HG03196 (cell line): ENCODE measurements around the gene UTS2R.

Source experiments
- ATAC-seq: cut with Tn5 transposase; IDR thresholded peaks from one replicate; pipeline ENCODE4 v1.9.1; 2021; ENCODE audit not compliant: unreplicated experiment

UTS2R gene

DNA sequence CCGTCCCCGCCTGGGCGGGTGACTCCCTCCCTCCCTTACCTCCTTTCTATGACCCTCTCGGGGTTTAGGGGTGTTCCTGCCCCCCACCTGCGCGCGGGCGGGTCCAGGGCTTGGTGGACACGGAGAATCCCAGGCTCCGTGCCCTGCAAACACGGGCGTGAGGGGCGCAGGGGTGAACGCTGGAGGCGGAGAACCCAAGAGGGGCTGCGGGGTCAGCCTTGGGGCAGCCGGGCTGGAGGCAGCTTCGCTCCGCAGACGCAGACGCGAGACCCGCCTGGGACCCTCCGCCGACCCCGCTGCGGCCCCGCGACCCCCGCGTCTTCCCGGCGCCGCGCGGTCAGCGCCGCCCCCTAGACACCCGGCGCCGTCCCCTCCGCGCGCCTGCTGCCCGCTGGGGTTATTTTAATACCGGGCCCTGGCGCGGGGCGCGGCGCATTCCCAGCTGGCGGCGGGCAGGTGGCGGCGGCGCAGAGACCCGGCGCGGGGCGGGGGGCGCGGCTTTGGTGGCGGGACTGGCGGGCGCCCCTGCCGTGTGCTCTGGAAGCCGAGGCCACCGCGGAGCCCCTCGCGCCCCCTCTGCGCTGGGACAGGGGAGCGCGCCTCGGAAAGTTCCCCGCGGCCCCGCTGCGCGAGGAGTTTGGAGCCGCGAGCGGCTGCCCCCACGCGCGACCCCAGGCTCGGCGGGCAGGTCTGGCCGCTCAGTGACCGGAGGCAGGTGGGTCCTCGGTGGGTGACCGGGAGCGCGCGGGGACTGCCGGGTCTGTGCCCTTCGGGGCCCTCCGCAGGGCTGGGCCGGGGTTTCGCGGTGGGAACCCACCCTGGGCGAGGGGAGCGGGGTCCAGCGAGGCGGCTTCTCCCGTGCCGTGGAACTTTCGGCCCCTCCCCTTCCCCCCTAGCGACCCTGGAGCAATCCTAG lies at the start of gene UTS2R:
Gene UTS2R (plus strand): TSS at position 433 of the 916 bp plus-strand sequence. CDS start 2,560 bp downstream, outside the sequence.
- no peak for ATAC-seq

DNA sequence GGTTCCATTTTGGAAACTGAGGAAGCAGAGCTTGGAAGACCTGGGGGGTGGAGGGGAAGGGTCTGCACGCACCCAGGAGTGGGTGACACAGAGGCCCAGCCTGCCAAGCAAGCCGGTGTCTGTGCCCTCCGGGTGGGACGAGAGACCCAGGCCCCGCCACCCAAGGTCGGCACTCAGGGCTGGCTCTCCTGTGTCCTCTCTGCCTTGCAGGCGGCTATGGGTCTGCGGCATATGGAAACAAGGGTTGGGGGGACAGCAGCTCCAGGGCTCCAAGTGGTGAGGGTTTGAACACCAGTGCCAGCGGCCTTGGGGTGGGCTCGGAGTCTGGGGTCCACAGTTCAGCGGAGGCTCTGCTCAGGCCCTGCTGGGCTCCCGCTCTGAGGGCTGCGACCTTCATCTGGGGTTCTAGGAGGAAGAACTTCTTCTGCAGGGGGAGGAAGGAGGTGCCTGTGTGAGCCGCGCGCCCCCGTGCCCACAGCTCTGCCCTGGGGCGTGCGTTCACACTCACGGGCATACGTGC lies 49.6 kb upstream of the UTS2R start:
- ATAC-seq, result no peak

DNA sequence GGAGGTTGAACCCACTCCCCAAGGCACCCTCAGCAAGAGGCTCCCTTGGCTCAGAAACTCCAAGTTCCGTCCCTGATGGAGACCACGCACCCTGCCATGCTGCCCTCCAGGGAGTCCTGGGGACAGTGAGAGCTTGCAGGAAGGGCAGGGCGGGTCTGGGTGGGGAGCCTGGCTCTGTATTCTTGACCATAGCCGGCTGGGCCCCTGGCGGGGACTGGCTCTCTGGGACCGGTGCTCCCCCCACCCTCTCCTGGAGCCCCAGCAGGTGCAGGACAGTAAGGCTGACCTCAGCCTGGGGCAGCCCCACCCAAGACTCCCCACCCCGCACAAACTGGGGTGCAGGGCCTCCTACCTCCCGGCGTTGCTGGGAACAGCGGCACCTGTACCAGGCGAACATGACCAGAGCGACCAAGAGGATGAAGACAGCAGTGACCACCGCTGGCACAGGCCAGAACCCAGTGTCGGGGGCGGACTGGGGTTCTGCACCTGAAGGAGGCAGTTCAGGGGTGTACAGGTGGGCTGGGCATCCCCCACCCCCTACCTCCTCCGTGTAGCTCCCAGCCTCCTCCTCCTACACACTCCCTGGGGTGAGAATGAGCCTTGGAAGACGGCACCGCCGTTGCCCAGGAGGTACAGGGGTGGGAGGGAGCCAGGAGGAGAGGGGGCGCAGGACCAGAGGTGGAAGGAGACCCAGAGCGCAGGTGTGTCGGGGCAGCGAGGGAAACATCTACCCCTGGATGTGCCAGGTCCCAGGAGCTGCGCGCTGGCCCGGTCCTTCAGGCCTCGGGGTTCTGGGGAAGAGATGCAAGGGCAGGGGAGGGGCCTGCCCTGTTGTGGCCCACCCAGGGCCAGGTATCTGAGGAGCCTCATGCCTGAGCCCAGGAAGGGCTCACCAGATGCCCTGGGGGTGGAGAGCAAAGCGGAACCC lies 48.8 kb upstream of the UTS2R start:
- ATAC-seq, result no peak

DNA sequence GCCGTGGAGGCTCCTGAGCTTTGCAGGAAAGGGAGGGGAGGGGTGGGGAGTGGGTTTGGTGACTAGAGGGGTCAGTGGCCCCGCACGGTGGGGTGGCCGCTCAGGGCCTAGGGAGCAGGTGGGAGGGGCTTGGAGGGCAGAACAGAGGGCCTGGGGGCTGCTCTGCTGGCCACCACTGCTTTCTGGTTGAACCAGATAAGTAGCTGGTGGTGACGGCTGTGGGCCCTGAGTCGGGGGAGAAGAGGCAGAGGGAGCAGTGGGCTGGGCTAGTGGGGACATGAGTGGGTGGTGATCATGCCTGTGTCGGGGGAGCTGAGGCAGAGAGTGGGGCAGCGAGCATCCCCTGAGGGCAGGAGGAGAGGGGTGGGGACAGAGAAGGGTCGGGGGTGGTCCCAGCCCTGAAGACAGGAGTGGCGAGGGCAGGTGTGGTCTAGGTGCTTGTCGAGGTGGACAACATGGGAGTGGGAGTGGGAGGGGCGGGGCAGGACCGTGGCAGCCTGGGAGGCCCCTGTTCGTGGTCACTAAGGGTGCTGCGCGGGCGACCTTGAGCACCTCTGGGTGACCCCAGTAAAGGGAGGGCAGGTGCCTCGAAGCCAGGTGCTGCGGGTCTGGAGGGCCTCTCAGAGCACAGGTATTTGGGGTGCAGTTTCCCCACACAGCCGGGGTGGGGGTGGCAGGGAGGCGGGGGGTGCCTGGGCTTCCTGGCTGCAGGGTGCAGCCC lies 47.9 kb upstream of the UTS2R start:
- no peak for ATAC-seq

DNA sequence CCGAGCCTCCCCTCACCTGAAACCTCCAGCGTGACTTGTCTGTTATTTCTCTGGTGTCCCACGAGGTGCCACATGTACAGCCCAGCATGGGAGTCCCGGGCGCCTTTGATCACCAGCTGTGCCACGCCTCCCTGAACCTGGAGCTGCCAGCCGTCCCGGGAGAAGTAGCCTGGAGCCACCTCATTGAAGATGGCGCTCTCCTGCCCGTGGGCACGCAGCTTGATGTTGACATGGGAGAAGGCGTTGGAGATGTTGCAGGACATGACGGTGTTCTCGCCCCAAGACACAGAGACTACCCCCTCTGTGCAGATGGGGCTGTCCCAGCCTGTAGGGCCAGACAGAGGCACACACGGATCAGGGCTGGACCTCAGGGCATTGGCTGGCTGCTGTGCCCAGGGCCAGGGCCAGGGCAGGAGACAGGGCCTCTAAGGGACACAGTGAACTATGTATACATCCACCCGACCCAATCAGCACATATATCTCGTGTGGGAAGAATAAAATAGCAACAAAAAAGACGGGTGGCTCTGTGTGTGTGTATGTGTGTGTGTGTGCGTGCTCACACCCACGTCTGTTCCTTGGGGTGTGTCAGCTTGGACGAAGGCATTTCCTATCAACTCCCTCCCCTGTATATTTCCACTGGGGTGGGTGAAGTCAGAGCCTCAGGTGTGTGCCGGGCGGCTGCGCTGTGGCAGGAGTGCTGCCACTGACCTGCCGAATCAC lies 46.8 kb upstream of the UTS2R start:
- no peak for ATAC-seq

DNA sequence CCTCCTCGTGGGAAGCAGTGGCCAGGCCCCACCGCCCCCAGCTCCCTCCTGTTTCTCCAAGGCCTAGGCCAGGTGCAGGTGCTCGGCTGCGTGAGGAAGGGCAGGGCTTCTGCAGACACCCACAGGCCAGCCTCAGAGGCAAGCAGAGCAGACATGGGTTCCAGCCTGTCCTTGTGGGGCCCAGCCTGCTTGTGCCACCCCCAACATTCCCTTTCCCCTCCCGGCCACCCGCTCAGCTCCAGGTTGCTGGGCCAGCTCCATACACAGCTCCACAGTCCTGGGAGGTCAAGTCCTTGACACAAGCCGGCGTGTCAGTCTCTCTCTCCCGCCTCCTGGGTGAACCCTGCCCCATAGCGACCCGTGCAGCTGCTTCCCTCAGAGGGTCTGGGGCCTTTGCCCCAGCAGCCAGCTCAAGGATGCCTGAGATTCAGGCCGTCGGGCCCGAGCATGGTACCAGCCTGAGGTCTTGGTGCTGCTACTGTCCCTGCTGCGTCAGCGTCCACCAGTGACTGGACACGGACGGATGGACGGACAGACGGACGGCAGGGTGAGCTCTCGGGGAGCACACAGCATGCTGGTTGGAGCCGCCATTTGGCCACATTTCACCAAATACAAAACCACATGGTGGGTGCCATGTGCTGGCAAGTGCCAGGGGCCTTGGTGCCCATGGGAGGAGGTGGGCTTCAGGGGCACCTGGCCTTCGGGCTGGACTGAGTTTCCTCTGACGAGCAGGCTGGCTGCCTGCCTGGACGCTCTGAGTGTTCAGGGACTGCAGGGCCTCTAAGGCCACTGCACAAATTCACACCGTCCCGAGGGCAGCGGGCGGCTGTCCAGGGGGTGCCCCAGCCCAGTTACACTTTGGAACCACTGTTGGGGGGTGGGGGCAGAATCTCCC lies 46.0 kb upstream of the UTS2R start:
- ATAC-seq, result no peak

DNA sequence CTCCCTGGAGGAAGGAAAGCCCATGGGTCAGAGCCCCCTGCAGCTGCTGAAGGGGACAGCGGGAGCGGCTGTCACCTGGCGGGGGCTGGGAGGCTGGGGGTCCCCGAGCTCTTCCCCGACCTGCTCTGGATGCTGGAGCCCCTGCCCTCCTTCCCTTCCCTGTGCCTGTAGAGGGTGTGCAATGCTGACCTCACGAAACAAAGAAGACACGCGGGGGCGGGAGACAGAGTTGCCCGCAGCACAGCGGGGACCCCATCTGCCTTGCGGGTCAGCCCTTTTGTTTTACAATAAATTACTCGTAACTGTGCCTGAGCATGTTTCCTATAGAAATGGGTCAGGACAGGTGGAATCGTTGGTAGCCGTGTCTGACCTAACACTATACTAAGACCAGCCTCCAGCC lies 44.3 kb upstream of the UTS2R start:
- ATAC-seq, result no peak

DNA sequence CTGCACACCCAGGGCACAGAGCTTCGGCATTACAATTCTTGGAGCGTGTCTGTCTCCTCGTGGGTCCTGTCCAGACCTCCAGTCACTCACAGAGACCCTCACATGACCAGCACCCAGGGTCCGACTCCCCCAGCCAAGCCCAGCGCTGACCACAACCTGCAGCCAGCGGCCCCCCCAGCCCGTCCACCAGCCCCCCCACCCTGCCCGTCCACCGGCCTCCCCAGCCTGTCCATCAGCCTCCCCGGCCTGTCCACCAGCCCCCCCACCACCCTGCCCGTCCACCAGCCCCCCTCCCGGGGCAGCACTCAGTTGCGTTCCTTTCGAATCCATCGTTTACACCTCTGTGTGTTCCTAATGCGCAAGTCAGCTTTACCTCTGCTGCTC lies 43.8 kb upstream of the UTS2R start:
- ATAC-seq, result no peak

DNA sequence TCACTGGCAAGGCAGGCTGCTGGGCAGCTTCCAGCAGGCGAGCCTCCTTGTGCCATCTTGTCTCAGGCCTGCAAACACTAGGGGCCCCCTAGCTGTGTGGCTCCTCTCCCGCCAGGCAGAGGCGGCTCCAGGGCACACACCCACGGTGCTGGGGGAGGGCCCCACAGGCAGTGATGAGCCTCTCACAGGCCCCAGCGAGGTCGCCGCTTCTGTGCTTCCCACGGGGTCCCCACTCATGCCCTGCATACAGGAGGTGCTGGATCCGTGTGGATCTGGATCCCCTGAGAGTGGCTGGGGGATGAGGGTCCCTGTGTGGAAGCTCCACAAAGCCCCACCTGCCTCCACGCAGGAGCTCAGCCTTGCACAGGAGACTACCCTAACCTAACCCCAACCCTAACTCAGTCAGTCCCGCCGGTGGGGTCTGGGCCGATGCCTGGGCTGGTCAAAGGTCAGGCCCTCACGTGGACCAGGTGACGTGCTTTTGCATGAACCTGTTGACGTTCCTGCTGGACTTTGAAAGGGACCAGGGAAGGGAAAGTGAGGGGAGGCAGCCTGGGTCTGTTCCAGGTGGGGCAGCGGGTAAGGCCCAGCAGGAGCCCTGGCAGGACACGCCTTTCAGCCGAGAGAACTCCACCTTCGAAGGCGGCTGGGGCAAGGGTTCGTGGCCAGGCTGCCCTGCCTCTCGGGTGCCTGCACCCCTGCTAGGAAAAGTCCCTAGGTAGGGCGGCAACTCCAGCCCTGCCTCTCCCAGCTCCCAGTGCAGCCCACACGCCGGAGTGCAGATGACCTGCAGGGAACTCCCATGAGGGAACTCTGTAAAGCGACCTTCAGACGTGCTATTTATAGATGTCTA lies 43.2 kb upstream of the UTS2R start:
- ATAC-seq, result no peak

DNA sequence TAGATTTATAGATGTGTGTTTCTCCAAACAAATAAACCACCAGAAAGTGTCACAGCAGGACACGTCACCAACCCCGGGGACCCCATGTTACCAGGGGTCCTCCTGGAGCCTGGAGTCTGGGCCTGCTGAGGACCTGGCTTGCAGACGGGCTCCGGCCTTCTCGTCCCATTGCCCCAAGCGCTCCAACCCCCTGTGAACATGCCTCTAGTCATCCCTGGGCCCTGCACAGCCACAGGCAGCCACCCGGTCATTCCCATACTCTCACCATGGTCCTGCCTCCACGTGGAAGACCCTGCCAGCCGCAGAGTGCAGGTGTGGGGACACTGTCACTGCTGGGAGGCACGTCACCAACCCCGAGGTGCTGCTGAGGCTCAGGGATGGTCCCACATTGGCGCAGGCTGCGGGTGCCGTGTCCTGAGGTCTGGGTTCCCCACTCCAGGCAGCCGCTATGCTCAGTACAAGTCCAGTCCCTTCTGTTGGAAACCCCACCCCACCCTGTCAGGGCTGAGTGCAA lies 42.5 kb upstream of the UTS2R start:
- no peak for ATAC-seq

DNA sequence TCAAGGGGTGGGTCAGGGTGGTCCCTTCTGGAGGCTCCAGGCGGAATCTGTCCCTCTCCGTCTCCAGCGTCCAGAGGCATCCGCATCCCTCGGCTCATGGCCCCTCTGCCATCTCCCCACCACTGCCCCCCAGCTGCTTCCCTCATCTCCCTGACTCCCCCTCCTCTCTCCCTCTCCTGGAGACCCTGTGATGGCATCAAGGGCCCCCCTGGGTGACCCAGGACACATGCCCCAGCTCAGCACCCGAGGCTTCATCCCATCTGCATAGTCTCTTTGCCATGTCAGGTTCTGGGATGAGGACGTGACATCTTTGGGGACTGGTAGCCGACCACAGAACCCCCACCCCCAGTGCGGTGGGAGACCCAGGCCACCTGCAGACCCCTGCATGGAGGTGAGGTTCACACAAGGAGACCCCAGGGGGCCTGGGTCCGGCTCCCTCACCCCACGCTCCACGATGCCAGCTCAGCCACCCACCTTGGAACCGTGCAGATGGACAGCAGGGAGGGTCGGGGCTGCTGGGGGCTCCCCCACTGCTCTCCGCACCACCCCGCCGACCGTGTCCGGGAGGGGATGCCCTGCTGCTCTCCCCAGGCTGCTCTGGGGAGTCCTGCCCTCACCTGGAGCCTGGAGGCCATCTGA lies 41.8 kb upstream of the UTS2R start:
- ATAC-seq, result no peak

DNA sequence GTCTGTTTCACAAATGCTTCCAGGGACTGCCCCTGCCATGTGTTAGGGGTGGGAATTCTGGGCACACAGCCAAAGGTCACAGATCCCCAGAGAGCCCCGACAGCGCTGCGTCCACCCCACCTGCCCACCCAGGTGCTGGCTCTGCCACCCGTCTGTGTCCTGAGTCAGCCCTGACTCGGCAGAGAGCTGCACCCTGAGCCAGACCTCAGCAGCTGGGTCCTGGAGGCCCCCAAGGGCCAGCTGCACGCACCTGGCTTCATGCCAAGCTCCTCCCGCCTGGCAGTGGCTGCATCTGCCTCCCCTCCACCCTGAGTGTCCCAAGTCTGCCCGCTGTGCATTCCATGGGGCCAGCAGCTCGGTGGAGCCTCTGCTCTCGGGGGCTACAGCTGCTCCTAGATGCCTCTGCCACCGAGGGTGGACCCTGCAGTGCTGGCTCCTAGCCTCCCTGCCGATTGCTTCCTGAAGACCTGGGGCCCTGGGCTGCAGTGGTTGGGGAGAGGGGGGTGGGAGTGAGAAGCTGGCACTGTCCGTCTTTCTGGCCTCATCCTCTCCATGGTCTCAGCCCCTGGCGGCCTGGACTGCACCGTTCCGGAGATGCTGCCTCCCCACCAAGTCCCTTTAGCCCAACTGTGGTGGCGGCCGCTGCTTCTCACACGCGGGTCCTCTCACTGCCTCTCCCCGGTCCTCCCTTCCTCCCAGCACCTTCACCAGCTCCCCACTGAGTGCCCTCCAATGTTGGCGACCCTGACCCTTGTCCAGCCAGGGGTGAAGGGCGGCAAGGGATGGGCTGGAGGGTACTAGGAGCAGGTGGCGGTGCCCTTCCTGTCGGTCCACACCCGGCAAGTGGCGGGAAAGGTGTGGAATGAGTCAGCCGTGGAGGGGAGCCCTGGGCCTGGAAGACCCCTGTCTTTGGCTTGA lies 41.0 kb upstream of the UTS2R start:
- ATAC-seq, result no peak

DNA sequence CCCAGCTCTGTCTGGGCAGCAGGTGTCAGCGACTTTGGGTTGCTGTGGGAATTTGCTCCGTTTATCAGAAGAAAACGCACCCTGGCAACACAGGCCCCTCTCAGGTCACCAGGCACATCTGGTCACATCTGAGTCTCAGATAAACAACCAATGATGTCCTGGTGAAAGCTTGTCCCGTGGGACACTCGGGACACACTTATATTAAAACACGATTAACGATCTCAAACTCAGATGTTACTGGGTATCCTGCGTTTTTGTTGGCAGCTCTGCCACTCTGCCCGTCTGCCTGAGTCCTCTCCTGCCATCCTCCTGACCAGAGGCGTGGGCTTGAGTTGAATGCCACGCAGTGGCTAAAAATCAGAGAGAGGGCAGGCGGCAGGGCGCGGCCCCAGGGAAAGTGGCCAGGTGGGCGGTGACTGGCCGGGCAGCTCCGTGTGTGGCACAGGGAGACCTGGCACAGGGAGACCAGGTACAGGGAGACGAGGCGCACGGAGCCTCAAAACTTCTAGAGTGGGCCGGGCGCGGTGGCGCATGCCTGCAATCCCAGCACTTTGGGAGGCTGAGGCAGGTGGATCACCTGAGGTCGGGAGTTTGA lies 40.1 kb upstream of the UTS2R start:
- no peak for ATAC-seq

DNA sequence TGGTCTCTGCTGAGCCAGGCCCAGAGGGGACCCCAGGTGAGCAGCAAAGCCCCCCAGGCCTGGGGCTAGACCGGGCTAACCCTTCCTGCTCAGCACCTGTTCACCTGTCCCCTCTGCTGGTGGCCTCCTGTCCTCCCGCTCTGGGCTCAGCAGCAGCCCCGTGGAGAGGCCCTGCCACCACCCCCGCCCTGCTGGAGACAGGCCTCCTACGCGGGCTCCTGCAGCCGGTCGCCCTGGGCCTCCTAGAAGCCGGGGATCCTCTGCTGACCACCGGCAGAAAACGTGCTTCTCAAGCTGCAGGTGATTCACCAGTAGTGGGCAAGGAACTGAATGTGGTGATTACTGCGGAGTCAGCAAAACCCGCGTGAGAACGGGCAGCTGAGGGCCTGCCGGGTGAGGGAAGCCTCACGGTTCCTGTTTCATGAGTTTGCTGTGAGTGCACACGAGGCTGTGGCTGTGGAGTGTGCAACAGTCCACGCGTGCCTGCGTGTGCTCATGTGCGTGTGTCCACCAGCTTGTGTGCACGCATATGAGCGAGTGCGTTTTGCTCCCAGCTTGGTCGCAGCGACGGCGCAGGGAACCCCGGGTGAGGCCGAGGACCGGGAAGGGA lies 38.8 kb upstream of the UTS2R start:
- ATAC-seq, result no peak

DNA sequence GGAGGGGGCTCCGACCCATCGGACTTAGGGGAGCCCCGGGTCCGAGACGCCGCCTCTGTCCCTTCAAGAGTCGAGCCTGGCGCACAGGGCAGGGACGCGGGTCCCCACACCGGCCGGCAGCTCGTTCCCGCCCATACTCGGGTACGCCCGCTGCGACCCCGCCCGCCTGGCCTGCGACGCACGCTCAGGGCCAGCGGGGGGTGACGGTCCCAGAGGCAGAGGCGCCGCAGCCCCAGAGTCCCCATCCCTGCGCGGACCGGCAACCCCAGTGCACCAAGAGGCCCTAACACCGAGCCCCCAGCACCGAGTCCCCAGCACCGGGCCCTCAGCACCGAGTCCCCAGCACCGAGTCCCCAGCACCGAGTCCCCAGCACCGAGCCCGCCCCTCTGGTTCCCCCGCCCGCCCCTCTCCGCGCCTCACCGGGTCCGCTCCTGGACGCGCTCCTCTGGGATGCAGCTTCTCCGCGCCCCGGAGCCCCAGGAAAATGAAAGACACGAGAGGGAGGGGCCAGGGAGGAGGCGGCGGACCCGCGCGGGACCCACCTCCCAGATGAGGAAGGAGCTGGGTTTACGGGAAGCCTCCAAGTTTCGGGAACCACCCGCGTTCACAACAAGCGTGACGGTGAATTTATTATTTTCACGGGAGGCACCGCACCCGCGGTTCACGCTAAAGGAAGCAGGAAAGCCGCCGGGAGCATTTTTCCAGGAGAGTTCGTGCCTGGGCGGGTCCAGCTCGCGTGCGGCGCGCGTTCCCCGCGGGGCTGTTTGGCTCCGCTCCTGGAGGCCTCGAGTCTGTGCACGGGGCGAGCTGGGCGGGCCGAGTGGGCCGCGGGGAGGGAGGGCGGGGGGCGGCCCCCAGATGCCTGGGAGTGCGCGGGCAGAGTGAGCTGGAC lies 38.0 kb upstream of the UTS2R start, which contains the start of gene SECTM1:
Gene SECTM1 (minus strand): TSS at position 488 of the 893 bp plus-strand sequence. CDS start 6,526 bp downstream, outside the sequence.
- ATAC-seq, result no peak
